ENCODE data around the gene PRAMEF10. TPM values are rescaled to one million over a fixed set of nuclear protein-coding genes. Genes with fewer than 3 reads are reported as not detected.

The PRAMEF10 gene
- total RNA-seq, 1 donor from 2014 or later: not detected

Other genes starting within 250 kb of the PRAMEF10 start
- gene AADACL3, start 182.2 kb downstream of the PRAMEF10 start, total RNA-seq: not detected in 2 replicates
- not detected in 2 replicates for gene CFAP107, start 152.1 kb downstream of the PRAMEF10 start, total RNA-seq
- gene PRAMEF12, start 124.5 kb downstream of the PRAMEF10 start, total RNA-seq: not detected in 2 replicates
- gene PRAMEF1, start 106.9 kb downstream of the PRAMEF10 start, total RNA-seq: not detected in 2 replicates
- gene PRAMEF11, start 66.9 kb downstream of the PRAMEF10 start, total RNA-seq: not detected in 2 replicates
- gene HNRNPCL1, start 49.5 kb downstream of the PRAMEF10 start, total RNA-seq: not detected in 2 replicates
- gene PRAMEF2, start 41.2 kb downstream of the PRAMEF10 start, total RNA-seq: not detected in 2 replicates
- not detected in 2 replicates for gene PRAMEF4, start 12.1 kb downstream of the PRAMEF10 start, total RNA-seq
- gene PRAMEF7, start 18.3 kb upstream of the PRAMEF10 start, total RNA-seq: not detected in 2 replicates
- not detected in 2 replicates for gene PRAMEF6, start 49.3 kb upstream of the PRAMEF10 start, total RNA-seq
- gene PRAMEF27, start 158.3 kb upstream of the PRAMEF10 start, total RNA-seq: not detected in 2 replicates
- not detected in 2 replicates for gene HNRNPCL3, start 162.5 kb upstream of the PRAMEF10 start, total RNA-seq
- gene PRAMEF25, start 172.5 kb upstream of the PRAMEF10 start, total RNA-seq: not detected in 2 replicates
- gene HNRNPCL2, start 218.6 kb upstream of the PRAMEF10 start, total RNA-seq: not detected in 2 replicates